ENCODE data around the gene GGA2. TPM values are rescaled to one million over a fixed set of nuclear protein-coding genes. Genes with fewer than 3 reads are reported as not detected.
"Not testable (repeated sequence)": the region's sequence is repeated elsewhere in the genome, so short reads cannot be mapped to it uniquely, and the experiment has no call there.

The GGA2 gene
- total RNA-seq, 1 experiment from 2014 or later = 32.1 TPM

- DNase-seq (ENCODE audit: low read depth) = peak; percentile 99
Observed at GRCh38 chr16:23504453-23505179, 5.7 kb downstream of the GGA2 start.

DNA sequence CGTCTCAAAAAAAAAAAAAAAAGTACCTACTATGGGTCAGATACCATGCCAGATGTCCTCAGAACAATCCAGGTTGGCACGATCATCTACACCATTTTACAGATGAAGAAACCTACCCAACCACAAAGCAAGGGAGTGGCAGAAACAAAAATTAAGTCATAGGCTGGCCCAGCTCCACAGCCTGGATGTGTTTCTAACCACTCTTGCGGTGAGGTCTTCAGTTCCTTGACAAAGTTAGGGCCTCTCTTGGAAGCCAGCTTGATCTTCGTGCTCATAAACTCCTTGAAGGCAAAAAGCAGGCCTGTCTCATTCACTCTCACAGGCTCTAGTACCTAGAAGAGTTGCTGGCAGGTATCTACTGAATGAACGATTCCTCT is 6.2 kb downstream of the GGA2 start:
- DNase-seq (ENCODE audit: low read depth) = peak; percentile 76

- no peak for DNase-seq (ENCODE audit: low read depth)
Observed at GRCh38 chr16:23502466-23502865, 7.8 kb downstream of the GGA2 start.

DNA sequence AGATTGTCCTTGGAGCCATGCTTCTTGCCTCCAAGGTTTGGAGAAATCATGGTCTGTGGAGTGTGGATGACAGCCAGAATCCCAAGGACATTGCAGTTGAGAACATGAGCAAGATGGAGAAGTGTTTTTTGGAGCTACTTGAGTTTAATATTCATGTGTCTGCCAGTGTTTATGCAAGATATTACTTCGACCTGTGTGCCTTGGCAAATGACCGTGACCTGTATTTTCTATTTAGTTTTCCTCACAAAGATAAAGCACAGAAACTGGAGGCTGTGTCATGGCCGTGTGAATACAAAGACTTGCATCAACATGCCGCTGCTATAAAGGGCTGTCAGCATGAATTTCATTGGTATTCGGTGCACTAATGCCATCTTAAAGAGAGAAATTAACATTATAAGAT is 9.0 kb downstream of the GGA2 start:
- no peak for DNase-seq (ENCODE audit: low read depth)

DNA sequence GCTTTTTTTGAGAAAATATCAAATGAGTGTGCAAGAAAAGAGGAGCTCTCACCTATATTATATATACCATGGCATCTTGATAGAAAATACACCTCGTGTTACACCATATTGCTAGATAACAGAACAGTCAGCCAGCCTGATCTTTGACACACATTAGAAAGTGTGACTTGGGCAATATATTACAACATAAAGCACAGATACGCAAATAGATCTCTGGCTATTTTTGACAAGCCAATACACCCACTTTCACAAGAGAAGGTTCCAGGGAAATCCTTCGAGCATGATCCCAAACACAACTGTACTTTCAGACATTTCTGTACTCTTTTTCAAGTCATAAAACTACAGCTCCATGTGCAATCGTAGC is 9.4 kb downstream of the GGA2 start:
- DNase-seq (ENCODE audit: low read depth) = no peak

- no peak for DNase-seq (ENCODE audit: low read depth)
Observed at GRCh38 chr16:23500212-23500861, 10.0 kb downstream of the GGA2 start.

- no peak for DNase-seq (ENCODE audit: low read depth)
Observed at GRCh38 chr16:23499801-23500200, 10.5 kb downstream of the GGA2 start.

- no peak for DNase-seq (ENCODE audit: low read depth)
Observed at GRCh38 chr16:23498863-23499262, 11.4 kb downstream of the GGA2 start.

DNA sequence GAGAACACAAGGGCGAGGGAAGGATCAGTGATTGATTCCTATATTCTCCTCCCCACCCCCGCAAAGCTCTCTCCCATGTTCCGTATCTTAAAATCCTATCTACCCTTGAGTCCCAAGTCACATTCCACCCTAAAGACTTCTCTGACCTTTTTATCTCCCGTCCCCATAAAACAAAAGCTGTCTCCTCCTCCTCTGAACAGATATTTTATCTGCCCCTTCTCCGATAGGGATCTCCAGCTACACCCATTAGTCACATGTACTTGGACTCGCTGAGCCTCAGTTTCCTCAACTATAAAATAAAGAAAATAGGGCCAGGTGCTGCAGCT is 12.8 kb downstream of the GGA2 start:
- DNase-seq (ENCODE audit: low read depth) = no peak

- peak; percentile 27 for DNase-seq (ENCODE audit: low read depth)
Observed at GRCh38 chr16:23496821-23497542, 13.3 kb downstream of the GGA2 start.

- DNase-seq (ENCODE audit: low read depth) = no peak
Observed at GRCh38 chr16:23495671-23496070, 14.6 kb downstream of the GGA2 start.

GRCh38 chr16:23494188-23494587 is 16.1 kb downstream of the GGA2 start:
- DNase-seq (ENCODE audit: low read depth) = no peak

- peak; percentile 8 for DNase-seq (ENCODE audit: low read depth)
Observed at GRCh38 chr16:23491490-23492391, 18.6 kb downstream of the GGA2 start.

GRCh38 chr16:23486480-23486879 is 23.8 kb downstream of the GGA2 start:
- DNase-seq (ENCODE audit: low read depth) = no peak

DNA sequence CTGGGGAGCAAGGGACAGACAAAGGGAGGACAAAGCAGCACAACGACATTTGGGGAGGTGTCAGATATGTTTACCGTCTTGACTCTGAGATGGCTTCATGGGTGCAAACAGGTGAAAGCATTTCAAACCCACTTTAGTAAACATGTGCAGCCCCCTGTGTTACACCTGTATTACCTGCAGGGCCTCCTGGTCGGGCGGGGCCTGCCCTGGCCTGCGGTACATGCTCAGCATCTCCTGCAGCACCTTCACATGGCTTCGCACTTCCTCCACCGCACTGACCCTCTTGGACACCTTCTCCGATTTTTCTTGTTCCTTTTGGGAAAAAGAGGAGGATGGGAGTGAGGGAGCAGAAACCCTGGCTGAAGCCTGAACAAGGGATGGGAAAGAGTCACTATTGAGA is 24.5 kb downstream of the GGA2 start:
- DNase-seq (ENCODE audit: low read depth) = no peak

- no peak for DNase-seq (ENCODE audit: low read depth)
Observed at GRCh38 chr16:23485257-23485614, 25.1 kb downstream of the GGA2 start.

- no peak for DNase-seq (ENCODE audit: low read depth)
Observed at GRCh38 chr16:23484510-23485256, 25.6 kb downstream of the GGA2 start.

- DNase-seq (ENCODE audit: low read depth) = not testable (repeated sequence)
Observed at GRCh38 chr16:23483492-23483891, 26.8 kb downstream of the GGA2 start.

DNA sequence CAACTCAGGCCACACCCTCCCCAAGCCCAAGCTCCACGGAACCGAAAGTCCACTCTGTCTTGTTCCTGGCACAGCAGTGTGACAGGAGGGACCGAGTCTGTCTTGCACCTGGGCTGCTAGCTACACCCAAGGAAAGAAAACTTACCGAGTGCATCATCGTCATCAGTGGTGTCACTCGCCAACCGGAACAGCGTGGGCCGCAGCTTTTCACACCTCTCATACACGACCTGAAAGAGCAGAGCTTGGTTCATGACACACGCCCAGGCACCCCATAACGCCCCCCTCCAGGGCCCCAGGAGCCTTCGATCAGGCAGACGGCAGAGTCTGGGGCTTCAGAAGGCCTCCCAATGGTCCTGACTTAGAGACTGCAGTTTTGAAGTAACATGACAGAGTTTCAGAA is 27.5 kb downstream of the GGA2 start:
- DNase-seq (ENCODE audit: low read depth) = no peak

GRCh38 chr16:23480257-23480656 is 30.0 kb downstream of the GGA2 start:
- no peak for DNase-seq (ENCODE audit: low read depth)

DNA sequence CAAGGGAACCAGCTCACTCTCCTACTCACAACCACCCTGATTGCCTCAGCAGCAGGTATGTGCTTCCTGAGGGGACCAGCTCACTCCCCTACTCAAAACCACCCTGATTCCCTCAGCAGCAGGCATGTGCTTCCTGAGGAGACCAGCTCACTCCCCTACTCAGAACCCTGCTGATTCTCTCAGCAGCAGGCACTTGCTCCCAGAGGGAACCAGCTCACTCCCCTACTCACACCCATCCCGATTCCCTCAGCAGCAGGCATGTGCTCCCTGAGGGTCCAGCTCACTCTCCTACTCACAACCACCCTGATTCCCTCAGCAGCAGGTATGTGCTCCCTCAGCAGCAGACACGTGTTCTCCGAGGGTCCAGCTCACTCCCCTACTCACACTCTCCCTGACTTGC is 31.2 kb downstream of the GGA2 start:
- DNase-seq (ENCODE audit: low read depth) = no peak

All from LHCN-M2 (cell line).